Lower leg skin (tissue), 3 donors: Measurements from ENCODE around the gene HIP1R.

Experiments used
- CTCF ChIP-seq, 3 donors: fragments of 450-650 bp; IDR thresholded peaks; one replicate each; pipeline ENCODE4 v1.5.1; 2016; ENCODE audit warnings: antibody characterized with exemption in 3 of 3, mild to moderate bottlenecking in 3 of 3, moderate library complexity in 2 of 3
- POLR2A ChIP-seq, 2 donors: fragments of 450-650 bp; IDR thresholded peaks; one replicate each; pipeline ENCODE4 v1.6.1; 2016 to 2017; ENCODE audit warnings: antibody characterized with exemption in 2 of 2, mild to moderate bottlenecking in 1 of 2, moderate library complexity in 1 of 2

GRCh38 chr12:122853582-122854245 is 18.5 kb downstream of the HIP1R start:
- TF ChIP-seq CTCF (IDR thresholded peaks at IDR 0.05) = no peak
- no peak for TF ChIP-seq POLR2A (IDR thresholded peaks at IDR 0.05)
